ENCODE results near the gene SPSB1.

DNA sequence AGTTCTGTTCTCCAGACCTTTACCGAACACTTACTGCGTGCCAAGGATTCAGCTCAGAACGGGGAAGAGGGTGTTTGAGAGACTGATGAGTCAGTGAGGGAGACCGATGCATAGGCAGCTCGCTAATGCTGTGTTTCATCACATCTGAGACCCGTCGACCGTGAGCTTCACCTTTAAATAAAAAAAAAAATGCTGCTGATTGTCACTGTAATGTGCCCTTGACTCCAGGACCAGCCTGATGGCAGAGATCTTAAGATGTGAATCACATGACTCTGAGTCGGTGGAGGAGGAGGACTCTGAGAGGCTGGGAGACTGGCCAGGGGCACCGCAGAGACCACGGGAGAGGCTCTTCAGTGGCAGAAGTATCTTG, 28.8 kb downstream of the SPSB1 start:
- TF ChIP-seq, protein P1, sequence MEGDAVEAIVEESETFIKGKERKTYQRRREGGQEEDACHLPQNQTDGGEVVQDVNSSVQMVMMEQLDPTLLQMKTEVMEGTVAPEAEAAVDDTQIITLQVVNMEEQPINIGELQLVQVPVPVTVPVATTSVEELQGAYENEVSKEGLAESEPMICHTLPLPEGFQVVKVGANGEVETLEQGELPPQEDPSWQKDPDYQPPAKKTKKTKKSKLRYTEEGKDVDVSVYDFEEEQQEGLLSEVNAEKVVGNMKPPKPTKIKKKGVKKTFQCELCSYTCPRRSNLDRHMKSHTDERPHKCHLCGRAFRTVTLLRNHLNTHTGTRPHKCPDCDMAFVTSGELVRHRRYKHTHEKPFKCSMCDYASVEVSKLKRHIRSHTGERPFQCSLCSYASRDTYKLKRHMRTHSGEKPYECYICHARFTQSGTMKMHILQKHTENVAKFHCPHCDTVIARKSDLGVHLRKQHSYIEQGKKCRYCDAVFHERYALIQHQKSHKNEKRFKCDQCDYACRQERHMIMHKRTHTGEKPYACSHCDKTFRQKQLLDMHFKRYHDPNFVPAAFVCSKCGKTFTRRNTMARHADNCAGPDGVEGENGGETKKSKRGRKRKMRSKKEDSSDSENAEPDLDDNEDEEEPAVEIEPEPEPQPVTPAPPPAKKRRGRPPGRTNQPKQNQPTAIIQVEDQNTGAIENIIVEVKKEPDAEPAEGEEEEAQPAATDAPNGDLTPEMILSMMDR (IDR thresholded peaks at IDR 0.05) = no peak
- TF ChIP-seq POLR2A (IDR thresholded peaks at IDR 0.05) = no peak

Measured in prostate gland (tissue), 2 donors.